Progenitor cell of endocrine pancreas (in vitro differentiated cells): ENCODE data around the gene SCAMP5. TPM values are rescaled to one million over a fixed set of nuclear protein-coding genes. Genes with fewer than 3 reads are reported as not detected.

Experiments used
- DNase-seq: peaks from one replicate; pipeline ENCODE4 v3.0.0; 2021; ENCODE audit warnings: low spot score; ENCODE audit not compliant: unreplicated experiment
- H3K27ac Mint-ChIP-seq: 2 replicates; pipeline ENCODE4 v1.8.0; 2021; ENCODE audit warnings: mild to moderate bottlenecking, moderate library complexity, mixed read lengths
- H3K27me3 Mint-ChIP-seq: 2 replicates; pipeline ENCODE4 v1.8.0; 2021; ENCODE audit warnings: mixed read lengths
- H3K36me3 Mint-ChIP-seq: 2 replicates; pipeline ENCODE4 v1.8.0; 2022; ENCODE audit warnings: mixed read lengths; ENCODE audit not compliant: insufficient read depth
- H3K4me1 Mint-ChIP-seq: 2 replicates; pipeline ENCODE4 v1.8.0; 2021; ENCODE audit warnings: low read depth, mixed read lengths
- H3K4me3 Mint-ChIP-seq: 2 replicates; pipeline ENCODE4 v1.8.0; 2021; ENCODE audit warnings: low read depth, mild to moderate bottlenecking, moderate library complexity, mixed read lengths
- H3K9me3 Mint-ChIP-seq: 2 replicates; pipeline ENCODE4 v1.8.0; 2021; ENCODE audit warnings: low read depth, mixed read lengths
- total RNA-seq: library from RNA; stranded (reverse); gene quantifications from 2 replicates; pipeline ENCODE4 v1.2.1, GENCODE V29; 2021
- TF ChIP-seq, protein P1 (sequence below): fragments of 200-600 bp; sonication (generic); IDR thresholded peaks from one replicate; pipeline ENCODE4 v1.5.0; 2021; ENCODE audit warnings: antibody characterized with exemption, mild to moderate bottlenecking; ENCODE audit not compliant: unreplicated experiment

The SCAMP5 gene
- total RNA-seq, 1 donor from 2014 or later = 55.9 TPM

DNA sequence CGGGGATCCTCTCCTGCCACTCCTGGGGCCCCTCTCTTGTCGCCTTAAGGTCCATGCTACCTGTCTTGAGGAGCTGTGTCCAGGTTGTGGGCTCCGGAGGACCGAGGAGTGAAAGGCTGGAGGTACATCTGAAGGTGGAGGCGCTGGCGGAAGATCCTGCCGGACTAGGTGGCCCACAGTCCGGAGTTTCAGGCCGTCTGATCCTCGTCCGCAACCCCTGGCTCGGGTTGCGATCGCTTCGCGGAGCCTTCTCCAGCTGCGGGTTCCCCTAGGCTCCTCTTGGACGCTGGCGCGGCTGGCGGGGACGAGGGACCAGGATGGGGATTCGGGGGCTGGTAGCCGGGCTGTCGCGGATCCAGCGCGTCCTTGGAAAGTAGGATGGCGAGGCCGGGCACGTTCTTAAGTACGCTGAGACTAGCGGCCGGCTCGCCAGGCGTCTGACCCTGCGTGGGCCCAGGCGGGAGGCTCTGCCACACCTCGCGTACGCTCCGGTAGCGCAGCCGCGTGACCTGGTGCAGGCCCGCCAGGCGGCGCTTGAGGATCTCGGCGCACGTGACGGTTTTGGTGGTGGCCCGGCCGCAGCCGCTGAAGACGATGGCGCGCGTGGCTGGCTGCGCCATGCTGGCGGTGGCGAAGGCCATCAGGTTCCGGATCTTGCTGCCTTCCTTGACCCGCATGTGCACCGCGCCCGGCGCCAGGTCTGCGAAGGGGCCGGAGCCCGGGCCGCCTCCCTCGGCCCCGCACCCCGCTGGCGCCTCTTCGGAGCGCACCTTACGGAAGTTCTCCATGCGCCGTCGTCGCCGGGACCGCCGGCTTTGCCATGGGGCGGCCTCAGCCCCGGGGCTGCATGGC is 39.3 kb upstream of the SCAMP5 start:
- Mint-ChIP-seq H3K4me3 (peak overlapping the region; percentile 5), H3K9me3 (no peaks in the 10 kb centered on the region), H3K4me1 (peaks cover 5% of the 10 kb centered on the region), H3K27ac (no peak overlapping the region), H3K36me3 (no peaks in the 10 kb centered on the region), H3K27me3 (peaks cover 58% of the 10 kb centered on the region)
- peak; percentile 59 for DNase-seq
- TF ChIP-seq, protein P1, sequence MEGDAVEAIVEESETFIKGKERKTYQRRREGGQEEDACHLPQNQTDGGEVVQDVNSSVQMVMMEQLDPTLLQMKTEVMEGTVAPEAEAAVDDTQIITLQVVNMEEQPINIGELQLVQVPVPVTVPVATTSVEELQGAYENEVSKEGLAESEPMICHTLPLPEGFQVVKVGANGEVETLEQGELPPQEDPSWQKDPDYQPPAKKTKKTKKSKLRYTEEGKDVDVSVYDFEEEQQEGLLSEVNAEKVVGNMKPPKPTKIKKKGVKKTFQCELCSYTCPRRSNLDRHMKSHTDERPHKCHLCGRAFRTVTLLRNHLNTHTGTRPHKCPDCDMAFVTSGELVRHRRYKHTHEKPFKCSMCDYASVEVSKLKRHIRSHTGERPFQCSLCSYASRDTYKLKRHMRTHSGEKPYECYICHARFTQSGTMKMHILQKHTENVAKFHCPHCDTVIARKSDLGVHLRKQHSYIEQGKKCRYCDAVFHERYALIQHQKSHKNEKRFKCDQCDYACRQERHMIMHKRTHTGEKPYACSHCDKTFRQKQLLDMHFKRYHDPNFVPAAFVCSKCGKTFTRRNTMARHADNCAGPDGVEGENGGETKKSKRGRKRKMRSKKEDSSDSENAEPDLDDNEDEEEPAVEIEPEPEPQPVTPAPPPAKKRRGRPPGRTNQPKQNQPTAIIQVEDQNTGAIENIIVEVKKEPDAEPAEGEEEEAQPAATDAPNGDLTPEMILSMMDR = peak; percentile 51

DNA sequence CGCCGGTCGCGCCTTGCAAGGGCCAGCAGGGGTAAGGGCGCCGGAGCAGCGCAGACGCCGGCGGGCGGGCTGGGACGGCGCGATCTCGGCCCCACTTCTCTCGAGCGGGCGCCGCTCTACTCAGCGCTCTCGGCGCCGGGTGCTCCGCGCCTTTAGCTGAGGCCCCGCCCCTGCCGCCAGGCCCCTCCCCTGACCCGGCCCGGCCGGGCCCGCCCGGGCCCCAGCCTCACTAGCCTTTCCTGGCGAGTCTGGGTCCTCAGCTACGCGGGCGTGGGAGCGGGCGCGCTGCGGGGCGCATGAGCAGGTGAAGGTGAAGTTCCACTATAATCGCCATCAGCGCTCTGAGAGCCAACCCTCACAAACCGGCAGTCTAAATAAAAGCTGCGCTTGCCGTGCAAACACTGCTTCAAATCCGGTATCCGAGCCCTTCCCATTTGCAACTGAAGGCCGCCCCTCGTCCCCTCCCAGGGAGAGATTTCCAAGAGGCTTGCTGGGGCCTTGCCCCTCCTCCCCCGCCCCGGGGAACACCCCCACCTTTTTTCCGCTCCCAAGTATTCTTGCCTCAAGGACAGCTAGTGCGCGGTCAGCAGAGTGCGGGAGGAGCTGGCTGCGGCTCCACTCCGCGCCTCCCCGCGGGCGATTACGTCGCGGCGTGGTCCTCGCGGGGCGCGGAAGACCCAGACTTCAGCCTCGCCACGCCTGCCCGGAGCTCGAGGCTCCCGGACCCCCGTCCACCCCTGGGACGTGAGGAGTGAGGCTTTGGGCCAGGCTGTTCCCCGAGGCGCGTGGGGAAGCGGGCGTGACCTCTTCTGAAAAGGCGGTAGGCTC is 38.5 kb upstream of the SCAMP5 start, which contains the start of gene RPP25:
Gene RPP25 (minus strand): TSS at position 125 of the 828 bp plus-strand sequence. CDS start 189 bp downstream, outside the sequence.
- Mint-ChIP-seq H3K27me3 (peaks cover 65% of the 10 kb centered on the region), H3K4me1 (peaks cover 5% of the 10 kb centered on the region), H3K4me3 (peak within 1 kb of the TSS; percentile 53), H3K36me3 (no peaks in the 10 kb centered on the region), H3K27ac (peak within 1 kb of the TSS; percentile 45), H3K9me3 (no peaks in the 10 kb centered on the region)
- DNase-seq = peak; percentile 36
- TF ChIP-seq, protein P1 = no peak

DNA sequence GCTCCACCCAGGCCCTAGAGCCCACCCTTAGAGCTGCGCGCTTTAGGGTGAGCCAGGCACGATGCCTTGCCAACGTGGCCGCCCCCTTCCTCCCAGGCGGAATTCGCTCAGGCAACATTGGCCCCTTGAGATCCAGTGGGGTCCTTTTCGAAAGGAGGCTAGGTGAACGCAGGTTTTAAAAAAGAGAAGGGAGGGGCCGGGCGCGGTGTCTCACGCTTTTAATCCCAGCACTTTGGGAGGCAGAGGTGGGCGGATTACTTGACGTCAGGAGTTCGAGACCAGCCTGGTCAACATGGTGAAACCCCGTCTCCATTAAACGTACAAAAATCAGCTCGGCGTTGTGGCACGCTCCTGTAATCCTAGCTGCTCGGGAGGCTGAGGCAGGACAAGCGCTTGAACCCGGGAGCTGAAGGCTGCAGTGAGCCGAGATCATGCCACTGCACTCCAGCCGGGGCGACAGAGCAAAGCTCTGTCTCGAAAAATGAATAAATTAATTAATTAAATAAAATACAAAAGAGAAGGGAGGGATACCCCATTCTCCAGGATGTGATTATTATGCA is 37.8 kb upstream of the SCAMP5 start:
- Mint-ChIP-seq H3K36me3 (no peaks in the 10 kb centered on the region), H3K27me3 (peaks cover 72% of the 10 kb centered on the region), H3K27ac (no peak overlapping the region), H3K4me3 (no peak overlapping the region), H3K9me3 (no peaks in the 10 kb centered on the region), H3K4me1 (peaks cover 5% of the 10 kb centered on the region)
- TF ChIP-seq, protein P1 = no peak
- DNase-seq = no peak

DNA sequence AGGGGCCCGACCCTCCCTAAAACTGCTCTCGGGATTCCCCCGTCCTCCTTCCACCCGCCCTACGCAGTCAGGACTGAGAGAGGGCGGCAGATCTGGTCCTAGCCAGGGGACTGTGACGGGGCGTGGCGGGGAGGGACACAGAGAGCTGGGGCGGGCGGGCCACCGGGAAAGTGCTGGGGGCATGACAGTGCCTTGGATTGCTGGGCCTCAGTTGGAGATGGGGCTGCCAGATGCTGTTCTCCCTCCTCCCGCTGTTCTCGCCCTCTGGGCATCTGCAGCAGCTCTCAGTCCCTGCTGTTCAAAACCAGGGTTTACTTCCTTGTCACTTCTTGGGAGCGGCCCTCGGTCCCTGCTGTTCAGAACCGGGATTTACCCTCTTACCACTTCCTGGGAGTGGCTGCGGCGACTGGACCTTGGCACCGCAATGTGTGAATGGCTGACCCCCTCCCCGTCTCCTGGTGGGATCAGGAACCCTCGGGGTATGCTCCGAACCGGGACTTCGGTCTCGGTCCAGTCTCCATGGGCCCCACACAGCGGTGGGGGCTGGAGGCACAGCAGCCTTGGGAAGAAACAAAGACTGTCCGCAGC is 36.9 kb upstream of the SCAMP5 start:
- Mint-ChIP-seq H3K4me1 (peaks cover 5% of the 10 kb centered on the region), H3K9me3 (no peaks in the 10 kb centered on the region), H3K27me3 (peaks cover 80% of the 10 kb centered on the region), H3K27ac (no peak overlapping the region), H3K36me3 (no peaks in the 10 kb centered on the region), H3K4me3 (peak overlapping the region; percentile 30)
- DNase-seq = no peak
- TF ChIP-seq, protein P1 = peak; percentile 35
